ENCODE measurements around the gene ATRAID.

The ATRAID gene

DNA sequence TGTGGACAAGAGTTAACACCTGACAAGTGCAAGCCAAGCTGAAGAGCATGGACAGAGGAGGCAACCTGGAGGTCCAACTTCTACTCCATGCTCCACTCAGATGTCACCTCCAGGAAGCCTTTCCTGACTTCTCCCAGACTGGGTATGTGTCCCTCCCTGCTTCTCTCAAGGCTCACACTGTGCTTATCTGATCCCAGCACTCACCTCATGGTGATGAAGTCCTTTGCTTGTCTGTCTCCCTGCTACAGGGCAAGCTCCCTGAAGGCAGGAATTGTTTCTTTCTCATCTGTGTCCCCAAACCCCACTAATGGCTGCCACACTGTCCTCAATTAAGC, 53.7 kb downstream of the ATRAID start:
- DNase-seq (ENCODE audit: insufficient read length, low spot score) = no peak
- TF ChIP-seq CTCF (IDR thresholded peaks at IDR 0.05; ENCODE audit: insufficient read depth, missing control alignments) = no peak
- no peak for FAIRE-seq
